H1 (cell line): ENCODE data around the gene RNPEPL1. TPM values are rescaled to one million over a fixed set of nuclear protein-coding genes. Genes with fewer than 3 reads are reported as not detected.

Experiments
- CBX8 ChIP-seq: fragments of 300-800, 300-1000 bp; sonication (generic); IDR thresholded peaks from 2 replicates; pipeline ENCODE4 v1.7.1; 2016; ENCODE audit warnings: low read depth, low read length, borderline replicate concordance
- CHD1 ChIP-seq: IDR thresholded peaks from 2 replicates; pipeline ENCODE4 v1.6.1; 2012; ENCODE audit warnings: low read depth, low read length, improper control_type of control experiment
- GTF2F1 ChIP-seq: IDR thresholded peaks from 2 replicates; pipeline ENCODE4 v1.6.1; 2012; ENCODE audit warnings: low read depth, low read length, improper control_type of control experiment, borderline replicate concordance
- NANOG ChIP-seq: IDR thresholded peaks from 2 replicates; pipeline ENCODE4 v1.6.1; 2011; ENCODE audit warnings: low read length, low read depth, mild to moderate bottlenecking, inconsistent platforms; ENCODE audit not compliant: insufficient read depth, poor library complexity, severe bottlenecking
- polyA plus RNA-seq, 7 experiments: library from polyadenylated mRNA; depleted of rRNA in 3 of 7; stranded (reverse) in 5 of 7; unstranded in 2 of 7; fragments of >200 nt in 5 of 7; fragments of 200-250 nt in 2 of 7; gene quantifications; 1 replicate in 5 of 7; 2 replicates in 1 of 7; 4 replicates in 1 of 7; pipeline versions ENCODE4 v1.2.1 to v1.2.3, GENCODE V29; 2011 to 2013; ENCODE audit warnings: missing spikeins in 2 of 7, mixed read lengths in 2 of 7
- total RNA-seq: library from RNA; stranded (reverse); fragmentation: NEBNext Ultra II Directional; extraction: Animal tissue kit (Norgen Biotek cat#: 25700); gene quantifications from 2 replicates; pipeline ENCODE4 v1.2.1, GENCODE V29; 2021
- TF ChIP-seq, protein P1 (sequence below): IDR thresholded peaks from 2 replicates; pipeline ENCODE4 v1.6.1; 2012; ENCODE audit warnings: low read length, inconsistent platforms

RNPEPL1 gene
- total and polyA plus RNA-seq, 2 of the 8 experiments (the other 6 are each of a cell fraction or from before 2014, with no cell fraction given): 9.0 to 11.3 TPM

DNA sequence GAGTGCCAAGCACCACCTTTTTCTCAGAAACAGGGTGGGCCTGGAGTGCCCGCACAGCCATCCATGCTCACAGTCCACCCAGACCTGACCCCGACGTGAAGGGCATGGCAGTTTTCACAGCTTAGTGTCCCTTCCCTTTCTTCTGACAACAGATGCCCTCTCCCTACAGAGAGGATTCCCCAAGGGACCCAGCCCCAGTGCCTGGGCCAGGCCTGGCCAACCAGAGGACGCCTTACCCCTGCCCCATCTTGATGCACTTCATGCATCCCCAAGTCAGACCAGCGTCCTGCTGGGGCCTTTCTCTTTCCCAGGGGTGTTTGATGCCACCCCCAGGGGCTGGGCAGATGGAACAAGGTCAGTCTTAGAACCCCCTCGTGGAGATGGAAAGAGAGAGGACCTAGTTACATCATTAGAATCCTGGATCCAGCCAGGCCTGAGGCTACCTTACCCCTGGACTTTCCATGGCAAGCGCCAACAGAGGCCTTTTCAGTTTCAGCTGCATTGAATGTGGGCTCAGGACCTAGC is 14.3 kb upstream of the RNPEPL1 start (continued):
- TF ChIP-seq NANOG: no peak
- TF ChIP-seq GTF2F1: no peak
- no peak for TF ChIP-seq CHD1
- TF ChIP-seq CBX8: no peak
- TF ChIP-seq, protein P1, sequence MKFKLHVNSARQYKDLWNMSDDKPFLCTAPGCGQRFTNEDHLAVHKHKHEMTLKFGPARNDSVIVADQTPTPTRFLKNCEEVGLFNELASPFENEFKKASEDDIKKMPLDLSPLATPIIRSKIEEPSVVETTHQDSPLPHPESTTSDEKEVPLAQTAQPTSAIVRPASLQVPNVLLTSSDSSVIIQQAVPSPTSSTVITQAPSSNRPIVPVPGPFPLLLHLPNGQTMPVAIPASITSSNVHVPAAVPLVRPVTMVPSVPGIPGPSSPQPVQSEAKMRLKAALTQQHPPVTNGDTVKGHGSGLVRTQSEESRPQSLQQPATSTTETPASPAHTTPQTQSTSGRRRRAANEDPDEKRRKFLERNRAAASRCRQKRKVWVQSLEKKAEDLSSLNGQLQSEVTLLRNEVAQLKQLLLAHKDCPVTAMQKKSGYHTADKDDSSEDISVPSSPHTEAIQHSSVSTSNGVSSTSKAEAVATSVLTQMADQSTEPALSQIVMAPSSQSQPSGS: no peak
